Measurements from ENCODE around the gene HPGD. TPM values are rescaled to one million over a fixed set of nuclear protein-coding genes. Genes with fewer than 3 reads are reported as not detected.

HPGD gene
- total RNA-seq, 1 donor = under 0.01 TPM

DNA sequence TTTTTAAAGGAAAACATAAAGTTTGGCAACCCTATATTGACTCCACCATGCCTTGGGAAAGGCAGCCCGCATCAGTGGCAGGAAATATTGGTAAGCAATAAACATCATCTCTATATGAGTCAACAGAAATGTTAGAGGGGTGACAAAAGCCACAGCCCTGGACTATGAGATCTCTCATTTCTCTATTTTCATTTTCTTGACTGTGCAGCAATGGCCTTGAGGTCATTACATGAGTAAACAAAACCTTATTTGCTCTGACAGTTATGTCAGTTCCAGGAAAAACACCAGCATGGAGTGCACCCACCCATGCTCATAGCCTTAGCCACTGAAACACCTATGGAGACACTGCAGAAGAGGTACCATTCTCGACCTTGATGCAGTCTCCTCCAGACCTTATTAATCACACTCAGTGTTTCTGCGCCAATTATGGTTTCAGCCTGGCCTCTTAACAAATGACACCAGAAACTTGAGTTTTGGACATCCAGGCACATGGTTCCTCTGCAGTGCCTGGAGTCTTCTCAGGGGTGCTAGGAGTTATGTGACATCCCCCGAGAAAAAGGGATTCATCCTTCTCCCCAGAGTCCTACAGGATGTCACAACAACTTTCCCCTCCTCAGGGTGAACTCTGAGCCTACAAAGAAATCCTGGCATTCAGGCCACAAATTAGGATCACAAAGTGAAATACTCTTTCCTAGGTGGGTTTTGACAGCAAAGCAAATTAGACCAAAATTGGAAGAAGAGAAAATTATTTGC lies 16.0 kb upstream of the HPGD start:
- Histone ChIP-seq H4K20me1 (ENCODE audit: insufficient read depth, low read length) (no peaks in the 10 kb centered on the region), H3K79me2 (ENCODE audit: insufficient read depth, low read length) (no peaks in the 10 kb centered on the region), H2AFZ (ENCODE audit: low read length) (no peak overlapping the region), H3K9me3 (ENCODE audit: low read depth, low read length) (no peaks in the 10 kb centered on the region), H3K27ac (ENCODE audit: low read depth, low read length) (no peak overlapping the region), H3K4me3 (ENCODE audit: insufficient read depth, low read length) (no peak overlapping the region), H3K4me1 (ENCODE audit: insufficient read depth, low read length) (no peaks in the 10 kb centered on the region), H3K36me3 (ENCODE audit: insufficient read depth, low read length) (no peaks in the 10 kb centered on the region), H3K27me3 (ENCODE audit: insufficient read depth, low read length) (no peaks in the 10 kb centered on the region), H3K4me2 (ENCODE audit: insufficient read depth, low read length) (no peak overlapping the region)
- TF ChIP-seq, protein P1, sequence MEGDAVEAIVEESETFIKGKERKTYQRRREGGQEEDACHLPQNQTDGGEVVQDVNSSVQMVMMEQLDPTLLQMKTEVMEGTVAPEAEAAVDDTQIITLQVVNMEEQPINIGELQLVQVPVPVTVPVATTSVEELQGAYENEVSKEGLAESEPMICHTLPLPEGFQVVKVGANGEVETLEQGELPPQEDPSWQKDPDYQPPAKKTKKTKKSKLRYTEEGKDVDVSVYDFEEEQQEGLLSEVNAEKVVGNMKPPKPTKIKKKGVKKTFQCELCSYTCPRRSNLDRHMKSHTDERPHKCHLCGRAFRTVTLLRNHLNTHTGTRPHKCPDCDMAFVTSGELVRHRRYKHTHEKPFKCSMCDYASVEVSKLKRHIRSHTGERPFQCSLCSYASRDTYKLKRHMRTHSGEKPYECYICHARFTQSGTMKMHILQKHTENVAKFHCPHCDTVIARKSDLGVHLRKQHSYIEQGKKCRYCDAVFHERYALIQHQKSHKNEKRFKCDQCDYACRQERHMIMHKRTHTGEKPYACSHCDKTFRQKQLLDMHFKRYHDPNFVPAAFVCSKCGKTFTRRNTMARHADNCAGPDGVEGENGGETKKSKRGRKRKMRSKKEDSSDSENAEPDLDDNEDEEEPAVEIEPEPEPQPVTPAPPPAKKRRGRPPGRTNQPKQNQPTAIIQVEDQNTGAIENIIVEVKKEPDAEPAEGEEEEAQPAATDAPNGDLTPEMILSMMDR (IDR thresholded peaks at IDR 0.05; ENCODE audit: extremely low read depth, low read depth, low read length) = no peak
- DNase-seq (ENCODE audit: insufficient read length, low spot score, missing footprints) = no peak

DNA sequence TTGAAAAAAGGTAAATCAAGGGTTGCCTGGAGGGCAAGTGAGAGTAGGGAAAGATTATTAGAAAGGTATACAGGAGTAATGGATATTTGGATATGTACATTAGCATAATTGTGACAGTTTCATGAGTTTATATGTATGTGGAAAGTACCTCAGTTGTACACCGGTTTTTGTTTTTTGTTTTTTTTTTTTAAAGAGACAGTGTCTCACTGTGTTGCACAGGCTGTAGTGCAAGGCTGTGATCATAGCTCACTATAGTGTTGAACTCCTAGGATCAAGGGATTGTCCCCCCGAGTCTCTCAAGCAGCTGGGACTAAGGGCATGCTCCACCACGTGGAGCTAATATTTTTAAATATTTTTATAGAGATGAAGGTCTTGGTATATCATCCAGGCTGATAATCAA lies 15.3 kb upstream of the HPGD start:
- H3K4me2 ChIP-seq (ENCODE audit: insufficient read depth, low read length) = no peak overlapping the region
- TF ChIP-seq, protein P1 (IDR thresholded peaks at IDR 0.05; ENCODE audit: extremely low read depth, low read depth, low read length) = no peak
- no peaks in the 10 kb centered on the region for H3K9me3 ChIP-seq (ENCODE audit: low read depth, low read length)
- no peaks in the 10 kb centered on the region for H4K20me1 ChIP-seq (ENCODE audit: insufficient read depth, low read length)
- H3K79me2 ChIP-seq (ENCODE audit: insufficient read depth, low read length) = no peaks in the 10 kb centered on the region
- DNase-seq (ENCODE audit: insufficient read length, low spot score, missing footprints) = no peak
- no peaks in the 10 kb centered on the region for H3K4me1 ChIP-seq (ENCODE audit: insufficient read depth, low read length)
- H3K27me3 ChIP-seq (ENCODE audit: insufficient read depth, low read length) = no peaks in the 10 kb centered on the region
- H3K36me3 ChIP-seq (ENCODE audit: insufficient read depth, low read length) = no peaks in the 10 kb centered on the region
- no peak overlapping the region for H2AFZ ChIP-seq (ENCODE audit: low read length)
- no peak overlapping the region for H3K27ac ChIP-seq (ENCODE audit: low read depth, low read length)
- H3K4me3 ChIP-seq (ENCODE audit: insufficient read depth, low read length) = no peak overlapping the region

GRCh38 chr4:174534461-174534860 lies 12.2 kb upstream of the HPGD start:
- Histone ChIP-seq H3K4me3 (ENCODE audit: insufficient read depth, low read length) (no peak overlapping the region), H2AFZ (ENCODE audit: low read length) (no peak overlapping the region), H3K4me2 (ENCODE audit: insufficient read depth, low read length) (no peak overlapping the region), H3K36me3 (ENCODE audit: insufficient read depth, low read length) (no peaks in the 10 kb centered on the region), H3K79me2 (ENCODE audit: insufficient read depth, low read length) (no peaks in the 10 kb centered on the region), H3K4me1 (ENCODE audit: insufficient read depth, low read length) (no peaks in the 10 kb centered on the region), H3K9me3 (ENCODE audit: low read depth, low read length) (no peaks in the 10 kb centered on the region), H3K27me3 (ENCODE audit: insufficient read depth, low read length) (no peaks in the 10 kb centered on the region), H3K27ac (ENCODE audit: low read depth, low read length) (no peak overlapping the region), H4K20me1 (ENCODE audit: insufficient read depth, low read length) (no peaks in the 10 kb centered on the region)
- DNase-seq (ENCODE audit: insufficient read length, low spot score, missing footprints) = no peak
- TF ChIP-seq, protein P1 (IDR thresholded peaks at IDR 0.05; ENCODE audit: extremely low read depth, low read depth, low read length) = no peak

GRCh38 chr4:174532445-174532844 lies 10.2 kb upstream of the HPGD start:
- no peaks in the 10 kb centered on the region for H3K4me1 ChIP-seq (ENCODE audit: insufficient read depth, low read length)
- no peaks in the 10 kb centered on the region for H3K9me3 ChIP-seq (ENCODE audit: low read depth, low read length)
- TF ChIP-seq, protein P1 (IDR thresholded peaks at IDR 0.05; ENCODE audit: extremely low read depth, low read depth, low read length) = no peak
- H4K20me1 ChIP-seq (ENCODE audit: insufficient read depth, low read length) = no peaks in the 10 kb centered on the region
- DNase-seq (ENCODE audit: insufficient read length, low spot score, missing footprints) = no peak
- no peaks in the 10 kb centered on the region for H3K36me3 ChIP-seq (ENCODE audit: insufficient read depth, low read length)
- no peak overlapping the region for H3K4me2 ChIP-seq (ENCODE audit: insufficient read depth, low read length)
- H3K4me3 ChIP-seq (ENCODE audit: insufficient read depth, low read length) = no peak overlapping the region
- no peaks in the 10 kb centered on the region for H3K79me2 ChIP-seq (ENCODE audit: insufficient read depth, low read length)
- no peak overlapping the region for H2AFZ ChIP-seq (ENCODE audit: low read length)
- no peak overlapping the region for H3K27ac ChIP-seq (ENCODE audit: low read depth, low read length)
- H3K27me3 ChIP-seq (ENCODE audit: insufficient read depth, low read length) = no peaks in the 10 kb centered on the region
